HepG2 (cell line): ENCODE measurements around the gene TCF19. TPM values are rescaled to one million over a fixed set of nuclear protein-coding genes. Genes with fewer than 3 reads are reported as not detected.

Experiments
- ARID5B ChIP-seq: IDR thresholded peaks from 2 replicates; pipeline ENCODE4 v1.4.0; 2020; ENCODE audit warnings: mild to moderate bottlenecking, missing genetic modification reagents
- CREM ChIP-seq, 2 experiments: sonication (generic) in 1 of 2; formaldehyde crosslinking in 1 of 2; IDR thresholded peaks; 2 replicates each; pipeline versions ENCODE4 v1.4.0 to v1.6.1; 2016 to 2020; ENCODE audit warnings: antibody characterized with exemption in 1 of 2, mild to moderate bottlenecking in 1 of 2, missing genetic modification reagents in 1 of 2
- CSRNP1 ChIP-seq: sonication (generic); formaldehyde crosslinking; IDR thresholded peaks from 2 replicates; pipeline ENCODE4 v1.8.1; 2023; ENCODE audit warnings: mild to moderate bottlenecking, missing genetic modification reagents
- SATB2 ChIP-seq: sonication (generic); formaldehyde crosslinking; IDR thresholded peaks from 2 replicates; pipeline ENCODE4 v1.5.0; 2020; ENCODE audit warnings: missing genetic modification reagents
- SMAD3 ChIP-seq: sonication (generic); formaldehyde crosslinking; IDR thresholded peaks from 2 replicates; pipeline ENCODE4 v1.4.0; 2020; ENCODE audit warnings: missing genetic modification reagents
- SNAI1 ChIP-seq: sonication (generic); formaldehyde crosslinking; IDR thresholded peaks from 2 replicates; pipeline ENCODE4 v1.5.0; 2020; ENCODE audit warnings: mild to moderate bottlenecking, missing genetic modification reagents, borderline replicate concordance
- SP5 ChIP-seq: IDR thresholded peaks from 2 replicates; pipeline ENCODE4 v1.6.1; 2016; ENCODE audit warnings: low read depth, borderline replicate concordance
- ZBTB1 ChIP-seq: sonication (generic); formaldehyde crosslinking; IDR thresholded peaks from 2 replicates; pipeline ENCODE4 v1.4.0; 2020; ENCODE audit warnings: missing genetic modification reagents, borderline replicate concordance
- ZFP90 ChIP-seq: sonication (generic); formaldehyde crosslinking; IDR thresholded peaks from 2 replicates; pipeline ENCODE4 v1.8.0; 2022; ENCODE audit warnings: missing genetic modification reagents, mild to moderate bottlenecking, inconsistent platforms, borderline replicate concordance
- ZNF512B ChIP-seq: sonication (generic); formaldehyde crosslinking; IDR thresholded peaks from 2 replicates; pipeline ENCODE4 v1.5.1; 2020; ENCODE audit warnings: missing genetic modification reagents, mild to moderate bottlenecking, borderline replicate concordance
- ZNF644 ChIP-seq: IDR thresholded peaks from 2 replicates; pipeline ENCODE4 v1.6.1; 2016; ENCODE audit warnings: low read depth
- ZNF652 ChIP-seq: IDR thresholded peaks from 2 replicates; pipeline ENCODE4 v1.6.1; 2016; ENCODE audit warnings: low read depth, borderline replicate concordance
- ZNF710 ChIP-seq: sonication (generic); formaldehyde crosslinking; IDR thresholded peaks from 2 replicates; pipeline ENCODE4 v1.5.0; 2020; ENCODE audit warnings: mild to moderate bottlenecking, missing genetic modification reagents, borderline replicate concordance
- ZNF850 ChIP-seq: sonication (generic); formaldehyde crosslinking; conservative IDR thresholded peaks from 2 replicates; pipeline ENCODE4 v1.9.0; 2021; ENCODE audit warnings: mild to moderate bottlenecking, missing genetic modification reagents
- ZUFSP ChIP-seq: sonication (generic); formaldehyde crosslinking; IDR thresholded peaks from 2 replicates; pipeline ENCODE4 v1.9.0; 2021; ENCODE audit warnings: missing genetic modification reagents, mild to moderate bottlenecking, borderline replicate concordance
- polyA plus RNA-seq, 8 experiments: library from polyadenylated mRNA; depleted of rRNA in 3 of 8; stranded (reverse) in 7 of 8; unstranded in 1 of 8; fragments of >200 nt; fragmentation: Illumina TruSeq in 4 of 8; extraction: Trizol in 4 of 8; gene quantifications; 2 replicates each; pipeline versions ENCODE4 v1.2.1 to v1.2.3, GENCODE V29; 2011 to 2016; ENCODE audit warnings: low read depth in 4 of 8, missing spikeins in 1 of 8, mixed read lengths in 1 of 8; ENCODE audit not compliant: insufficient read depth in 1 of 8
- total RNA-seq, 5 experiments: library from RNA; depleted of rRNA; stranded (reverse); fragments of >200 nt; fragmentation: Illumina TruSeq; extraction: Trizol; gene quantifications; 2 replicates each; pipeline ENCODE4 v1.2.3, GENCODE V29; 2016; ENCODE audit warnings: low read depth in 1 of 5

TCF19 gene
- total and polyA plus RNA-seq, 2 of the 13 experiments (the other 11 are each of a cell fraction or from before 2014, with no cell fraction given), result 4.9 to 22.2 TPM

GRCh38 chr6:31209137-31209536 is 50.7 kb downstream of the TCF19 start (continued):
- TF ChIP-seq ZUFSP (CRISPR knock-in tag) (no peak), ZNF644 (peak; percentile 72; the same call in 1 of the 2 replicates), ZFP90 (0 out of 2 replicates have a peak, but pooled peaks have one; percentile 5), SMAD3 (CRISPR knock-in tag) (no peak), CREM (IDR thresholded peaks at IDR 0.05) (peak; percentile 16; the same call in 1 of the 2 replicates), CREM (CRISPR knock-in tag; IDR thresholded peaks at IDR 0.05) (no peak), ARID5B (CRISPR knock-in tag) (peak; percentile 69), ZNF512B (CRISPR knock-in tag) (no peak), ZNF652 (CRISPR knock-in tag) (no peak), ZNF850 (CRISPR knock-in tag) (no peak), ZNF710 (CRISPR knock-in tag) (no peak), SP5 (CRISPR knock-in tag) (0 out of 2 replicates have a peak, but pooled peaks have one; percentile 8), SNAI1 (CRISPR knock-in tag) (no peak), ZBTB1 (no peak), CSRNP1 (CRISPR knock-in tag) (no peak), SATB2 (CRISPR knock-in tag) (no peak)
